ENCODE results near the gene XKR7. TPM values are rescaled to one million over a fixed set of nuclear protein-coding genes. Genes with fewer than 3 reads are reported as not detected.

The XKR7 gene
- total RNA-seq, 1 donor from 2014 or later = 0.48 TPM

DNA sequence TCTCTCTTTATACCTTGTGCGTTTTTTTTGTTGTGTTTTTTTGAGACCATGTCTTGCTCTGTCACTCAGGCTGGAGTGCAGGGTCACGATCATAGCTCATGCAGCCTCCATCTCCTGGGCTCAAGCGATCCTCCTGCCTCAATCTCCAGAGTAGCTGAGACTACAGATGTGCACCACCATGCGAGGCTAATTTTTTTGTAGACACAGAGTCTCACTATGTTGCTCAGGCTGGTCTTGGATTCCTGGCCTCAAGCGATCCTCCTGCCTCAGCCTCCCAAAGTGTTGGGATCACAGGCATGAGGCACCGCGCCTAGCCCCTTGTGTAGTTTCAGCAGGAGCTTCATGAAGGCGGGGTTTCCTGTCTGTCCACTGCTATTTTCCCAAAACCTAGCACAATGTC lies 43.4 kb upstream of the XKR7 start:
- H2AFZ ChIP-seq (ENCODE audit: low read depth, low read length) = no peak overlapping the region
- FAIRE-seq = no peak
- no peaks in the 10 kb centered on the region for H4K20me1 ChIP-seq (ENCODE audit: insufficient read depth, low read length)
- H3K79me2 ChIP-seq (ENCODE audit: insufficient read depth, low read length) = no peaks in the 10 kb centered on the region
- H3K4me1 ChIP-seq (ENCODE audit: insufficient read depth, low read length) = no peaks in the 10 kb centered on the region
- H3K9ac ChIP-seq (ENCODE audit: low read length) = no peak overlapping the region
- no peaks in the 10 kb centered on the region for H3K4me1 Mint-ChIP-seq (ENCODE audit: low read depth, unreplicated experiment)
- TF ChIP-seq EZH2 (IDR thresholded peaks at IDR 0.05; ENCODE audit: insufficient read depth, low read length) = no peak
- TF ChIP-seq, protein P1, sequence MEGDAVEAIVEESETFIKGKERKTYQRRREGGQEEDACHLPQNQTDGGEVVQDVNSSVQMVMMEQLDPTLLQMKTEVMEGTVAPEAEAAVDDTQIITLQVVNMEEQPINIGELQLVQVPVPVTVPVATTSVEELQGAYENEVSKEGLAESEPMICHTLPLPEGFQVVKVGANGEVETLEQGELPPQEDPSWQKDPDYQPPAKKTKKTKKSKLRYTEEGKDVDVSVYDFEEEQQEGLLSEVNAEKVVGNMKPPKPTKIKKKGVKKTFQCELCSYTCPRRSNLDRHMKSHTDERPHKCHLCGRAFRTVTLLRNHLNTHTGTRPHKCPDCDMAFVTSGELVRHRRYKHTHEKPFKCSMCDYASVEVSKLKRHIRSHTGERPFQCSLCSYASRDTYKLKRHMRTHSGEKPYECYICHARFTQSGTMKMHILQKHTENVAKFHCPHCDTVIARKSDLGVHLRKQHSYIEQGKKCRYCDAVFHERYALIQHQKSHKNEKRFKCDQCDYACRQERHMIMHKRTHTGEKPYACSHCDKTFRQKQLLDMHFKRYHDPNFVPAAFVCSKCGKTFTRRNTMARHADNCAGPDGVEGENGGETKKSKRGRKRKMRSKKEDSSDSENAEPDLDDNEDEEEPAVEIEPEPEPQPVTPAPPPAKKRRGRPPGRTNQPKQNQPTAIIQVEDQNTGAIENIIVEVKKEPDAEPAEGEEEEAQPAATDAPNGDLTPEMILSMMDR (IDR thresholded peaks at IDR 0.05; ENCODE audit: insufficient read depth, low read depth, low read length) = no peak
- H3K27me3 Mint-ChIP-seq (ENCODE audit: low read depth, unreplicated experiment) = peaks cover 22% of the 10 kb centered on the region
- no peak overlapping the region for H3K27ac ChIP-seq (ENCODE audit: low read depth, low read length)
- H3K9me3 ChIP-seq (ENCODE audit: insufficient read depth, low read depth, low read length) = no peaks in the 10 kb centered on the region
- peaks cover 4% of the 10 kb centered on the region for H3K27me3 ChIP-seq (ENCODE audit: insufficient read depth, low read length)
- no peak overlapping the region for H3K4me3 Mint-ChIP-seq (ENCODE audit: unreplicated experiment)
- H3K4me3 ChIP-seq (ENCODE audit: insufficient read depth, low read depth, low read length) = no peak overlapping the region
- H3K36me3 ChIP-seq (ENCODE audit: insufficient read depth, low read length) = no peaks in the 10 kb centered on the region
- H3K4me2 ChIP-seq (ENCODE audit: low read length) = no peak overlapping the region
- peaks cover 3% of the 10 kb centered on the region for H3K9me3 Mint-ChIP-seq (ENCODE audit: unreplicated experiment)
- no peaks in the 10 kb centered on the region for H3K36me3 Mint-ChIP-seq (ENCODE audit: low read depth, unreplicated experiment)
- DNase-seq (ENCODE audit: low read depth) = no peak
- H3K27ac Mint-ChIP-seq (ENCODE audit: unreplicated experiment) = no peak overlapping the region

DNA sequence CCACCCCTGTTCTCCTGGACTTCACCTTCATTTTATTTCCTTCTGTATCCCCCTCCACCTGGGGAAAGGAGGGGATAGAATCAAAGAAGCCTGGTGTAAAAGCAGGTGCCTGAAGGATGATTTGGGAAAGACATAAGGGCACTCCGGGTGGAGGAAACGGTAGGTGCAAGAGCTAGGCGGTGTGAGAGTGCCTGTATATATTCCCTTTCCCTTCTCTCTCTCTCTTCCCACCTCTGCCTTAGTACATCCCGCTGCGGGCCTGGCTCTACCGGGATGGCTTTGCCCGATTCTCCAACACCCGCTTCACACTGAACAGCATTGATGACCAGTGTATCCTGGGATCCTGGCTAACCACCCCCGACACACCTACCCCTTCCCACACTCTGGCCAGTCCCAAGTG lies 42.3 kb upstream of the XKR7 start:
- no peaks in the 10 kb centered on the region for H3K79me2 ChIP-seq (ENCODE audit: insufficient read depth, low read length)
- no peak overlapping the region for H3K4me2 ChIP-seq (ENCODE audit: low read length)
- H3K27me3 Mint-ChIP-seq (ENCODE audit: low read depth, unreplicated experiment) = peaks cover 19% of the 10 kb centered on the region
- H3K4me3 Mint-ChIP-seq (ENCODE audit: unreplicated experiment) = no peak overlapping the region
- no peak overlapping the region for H3K27ac Mint-ChIP-seq (ENCODE audit: unreplicated experiment)
- H3K27ac ChIP-seq (ENCODE audit: low read depth, low read length) = no peak overlapping the region
- no peaks in the 10 kb centered on the region for H3K9me3 ChIP-seq (ENCODE audit: insufficient read depth, low read depth, low read length)
- no peaks in the 10 kb centered on the region for H3K4me1 Mint-ChIP-seq (ENCODE audit: low read depth, unreplicated experiment)
- H3K27me3 ChIP-seq (ENCODE audit: insufficient read depth, low read length) = peaks cover 4% of the 10 kb centered on the region
- no peaks in the 10 kb centered on the region for H4K20me1 ChIP-seq (ENCODE audit: insufficient read depth, low read length)
- H3K36me3 Mint-ChIP-seq (ENCODE audit: low read depth, unreplicated experiment) = no peaks in the 10 kb centered on the region
- H3K4me1 ChIP-seq (ENCODE audit: insufficient read depth, low read length) = no peaks in the 10 kb centered on the region
- no peak for DNase-seq (ENCODE audit: low read depth)
- TF ChIP-seq EZH2 (IDR thresholded peaks at IDR 0.05; ENCODE audit: insufficient read depth, low read length) = no peak
- TF ChIP-seq, protein P1 (IDR thresholded peaks at IDR 0.05; ENCODE audit: insufficient read depth, low read depth, low read length) = no peak
- no peaks in the 10 kb centered on the region for H3K36me3 ChIP-seq (ENCODE audit: insufficient read depth, low read length)
- no peak overlapping the region for H3K9ac ChIP-seq (ENCODE audit: low read length)
- peaks cover 3% of the 10 kb centered on the region for H3K9me3 Mint-ChIP-seq (ENCODE audit: unreplicated experiment)
- no peak for FAIRE-seq
- no peak overlapping the region for H3K4me3 ChIP-seq (ENCODE audit: insufficient read depth, low read depth, low read length)
- no peak overlapping the region for H2AFZ ChIP-seq (ENCODE audit: low read depth, low read length)

DNA sequence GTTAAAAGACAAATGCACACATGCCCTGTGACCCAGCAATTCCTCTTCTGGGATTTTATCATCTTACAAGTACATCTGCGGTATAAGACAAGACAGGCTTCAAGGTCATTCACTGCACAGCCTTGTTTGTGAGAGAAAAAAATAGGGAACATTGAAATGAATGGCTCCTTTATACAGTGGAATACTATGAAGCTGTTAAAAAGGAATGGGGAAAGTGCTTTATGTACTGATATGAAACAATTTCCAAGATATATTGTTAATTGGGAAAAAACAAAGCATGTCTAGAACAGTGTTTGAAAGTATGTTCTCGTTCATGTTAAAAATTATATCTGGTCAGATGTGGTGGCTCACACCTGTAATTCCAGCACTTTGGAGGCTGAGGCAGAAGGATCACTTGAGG lies 41.5 kb upstream of the XKR7 start:
- Histone ChIP-seq H3K79me2 (ENCODE audit: insufficient read depth, low read length) (no peaks in the 10 kb centered on the region), H3K36me3 (ENCODE audit: insufficient read depth, low read length) (no peaks in the 10 kb centered on the region), H2AFZ (ENCODE audit: low read depth, low read length) (no peak overlapping the region), H3K27ac (ENCODE audit: low read depth, low read length) (no peak overlapping the region), H3K4me3 (ENCODE audit: insufficient read depth, low read depth, low read length) (no peak overlapping the region), H3K27me3 (ENCODE audit: insufficient read depth, low read length) (peaks cover 4% of the 10 kb centered on the region), H3K4me2 (ENCODE audit: low read length) (no peak overlapping the region), H3K9ac (ENCODE audit: low read length) (no peak overlapping the region), H3K9me3 (ENCODE audit: insufficient read depth, low read depth, low read length) (no peaks in the 10 kb centered on the region), H4K20me1 (ENCODE audit: insufficient read depth, low read length) (no peaks in the 10 kb centered on the region), H3K4me1 (ENCODE audit: insufficient read depth, low read length) (no peaks in the 10 kb centered on the region)
- Mint-ChIP-seq H3K4me3 (ENCODE audit: unreplicated experiment) (no peak overlapping the region), H3K27me3 (ENCODE audit: low read depth, unreplicated experiment) (peaks cover 21% of the 10 kb centered on the region), H3K36me3 (ENCODE audit: low read depth, unreplicated experiment) (no peaks in the 10 kb centered on the region), H3K4me1 (ENCODE audit: low read depth, unreplicated experiment) (no peaks in the 10 kb centered on the region), H3K27ac (ENCODE audit: unreplicated experiment) (no peak overlapping the region), H3K9me3 (ENCODE audit: unreplicated experiment) (peaks cover 3% of the 10 kb centered on the region)
- DNase-seq (ENCODE audit: low read depth) (no peak), FAIRE-seq (no peak)
- TF ChIP-seq, protein P1 (IDR thresholded peaks at IDR 0.05; ENCODE audit: insufficient read depth, low read depth, low read length) = no peak
- TF ChIP-seq EZH2 (IDR thresholded peaks at IDR 0.05; ENCODE audit: insufficient read depth, low read length) = no peak
